HepG2 (cell line): ENCODE measurements around the gene ARFGEF3. TPM values are rescaled to one million over a fixed set of nuclear protein-coding genes. Genes with fewer than 3 reads are reported as not detected.
A peak's percentile ranks its signal among the peaks of the same experiment; 100 is the strongest.

ENCODE experiments used
- ATAC-seq: fragments of 200-7000 bp; cut with Tn5 transposase; 3 replicates; pipeline ENCODE4 v1.9.1; 2020; ENCODE audit warnings: mild to moderate bottlenecking, moderate library complexity
- BruUV-seq: library from RNA; stranded (reverse); fragments of 400-500 nt; replicated peaks from 2 replicates; lab custom pipeline; 2021; lab: Mats Ljungman, UMichigan
- CTCF ChIA-PET: fragments of 300-600 bp; formaldehyde crosslinking; extraction: SDS; loops from one replicate; lab custom pipeline; 2021; ENCODE audit warnings: low total read pairs, inconsistent platforms, low intra/inter-chr PET ratio; lab: Yijun Ruan, JAX
- POLR2A ChIA-PET: fragments of 350-600 bp; sonication (Branson Sonifier 250); formaldehyde crosslinking; loops from one replicate; lab custom pipeline; 2020; ENCODE audit warnings: antibody characterized with exemption, inconsistent platforms; lab: Yijun Ruan, JAX
- DNase-seq: peaks from one replicate; pipeline ENCODE4 v3.0.0-alpha.2; 2015; ENCODE audit warnings: low spot score
- FAIRE-seq: peaks from 3 replicates; lab custom pipeline; 2011; peaks lifted over from hg19 to GRCh38; lab: Jason Lieb, UNC
- H2AFZ ChIP-seq: one replicate; pipeline ENCODE4 v1.6.1; 2011; ENCODE audit warnings: low read length, inconsistent platforms
- H3K27ac ChIP-seq: fragments of 300-600 bp; 3 replicates; pipeline ENCODE4 v1.8.0; 2011; ENCODE audit warnings: mixed run types, mild to moderate bottlenecking, mixed read lengths, low read length, inconsistent platforms; ENCODE audit not compliant: insufficient read depth; ENCODE audit errors: extremely low read length
- H3K27me3 ChIP-seq, 2 experiments: fragments of 200-600 bp in 1 of 2; 2 replicates in 1 of 2; 3 replicates in 1 of 2; pipeline versions ENCODE4 v1.6.0 to v1.8.0; 2011; ENCODE audit warnings: low read length in 2 of 2, mild to moderate bottlenecking in 2 of 2, moderate library complexity in 2 of 2, inconsistent platforms in 1 of 2; ENCODE audit not compliant: insufficient read depth in 2 of 2, control insufficient read depth in 1 of 2
- H3K36me3 ChIP-seq, 2 experiments: fragments of 200-600 bp in 1 of 2; replicated peaks in 1 of 2; 2 replicates in 1 of 2; 3 replicates in 1 of 2; pipeline versions ENCODE4 v1.5.1 to v1.8.0; 2011; ENCODE audit warnings: low read length in 2 of 2, inconsistent platforms in 1 of 2; ENCODE audit not compliant: insufficient read depth in 2 of 2, control insufficient read depth in 1 of 2
- H3K4me1 ChIP-seq: 2 replicates; pipeline ENCODE4 v1.5.1; 2012; ENCODE audit warnings: low read length, inconsistent platforms; ENCODE audit not compliant: insufficient read depth
- H3K4me2 ChIP-seq: 2 replicates; pipeline ENCODE4 v1.6.0; 2011; ENCODE audit warnings: low read depth, low read length, inconsistent platforms
- H3K4me3 ChIP-seq, 3 experiments: fragments of 200-600 bp in 1 of 3; sonication (generic), shearing (Covaris generic) in 1 of 3; replicated peaks in 1 of 3; 2 replicates each; pipeline ENCODE4 v1.5.1; 2011 to 2016; ENCODE audit warnings: low read length in 3 of 3, inconsistent platforms in 2 of 3, low read depth in 2 of 3, mild to moderate bottlenecking in 2 of 3, control low read depth in 1 of 3, mixed read lengths in 1 of 3; ENCODE audit not compliant: insufficient read depth in 1 of 3
- H3K79me2 ChIP-seq: one replicate; pipeline ENCODE4 v1.6.1; 2011; ENCODE audit warnings: low read length, inconsistent platforms; ENCODE audit not compliant: insufficient read depth
- H3K9ac ChIP-seq: 2 replicates; pipeline ENCODE4 v1.6.0; 2011; ENCODE audit warnings: mild to moderate bottlenecking, low read depth, low read length, inconsistent platforms; ENCODE audit not compliant: insufficient read depth
- H3K9me3 ChIP-seq: 2 replicates; pipeline ENCODE4 v1.5.1; 2012; ENCODE audit warnings: mild to moderate bottlenecking, low read length
- H4K20me1 ChIP-seq: 2 replicates; pipeline ENCODE4 v1.6.0; 2011; ENCODE audit warnings: inconsistent platforms, mild to moderate bottlenecking, low read length, moderate library complexity; ENCODE audit not compliant: insufficient read depth
- AGO2 ChIP-seq: fragments of 200-400 bp; formaldehyde crosslinking; optimal IDR thresholded peaks from 2 replicates; pipeline ENCODE3; 2017; ENCODE audit warnings: mild to moderate bottlenecking, low read depth, low read length, moderate library complexity
- ZNF263 ChIP-seq: sonication (generic); formaldehyde crosslinking; IDR thresholded peaks from 2 replicates; pipeline ENCODE4 v1.4.0; 2020; ENCODE audit warnings: missing genetic modification reagents
- WGBS: methylation state at CpG from one replicate; pipeline ENCODE4 v1.1.6; 2017; ENCODE audit warnings: low lambda C conversion rate; 5-methylcytosine and 5-hydroxymethylcytosine counted together
- in situ Hi-C: cut with HindIII; loops from 2 replicates; pipeline ENCODE4 v1.10.0; 2017; ENCODE audit warnings: low pct_unique_long_range_greater_than_20kb; ENCODE audit not compliant: extremely low pct_ligation_motif_present
- intact Hi-C: fragments of 100-400 bp; cut with micrococcal nuclease; formaldehyde crosslinking; loops from one replicate; pipeline ENCODE4 v1.10.0; 2022; ENCODE audit not compliant: unreplicated experiment
- polyA plus RNA-seq, 8 experiments: library from polyadenylated mRNA; depleted of rRNA in 3 of 8; stranded (reverse) in 7 of 8; unstranded in 1 of 8; fragments of >200 nt; fragmentation: Illumina TruSeq in 4 of 8; extraction: Trizol in 4 of 8; gene quantifications; 2 replicates each; pipeline versions ENCODE4 v1.2.1 to v1.2.3, GENCODE V29; 2011 to 2016; ENCODE audit warnings: low read depth in 4 of 8, missing spikeins in 1 of 8, mixed read lengths in 1 of 8; ENCODE audit not compliant: insufficient read depth in 1 of 8
- total RNA-seq, 5 experiments: library from RNA; depleted of rRNA; stranded (reverse); fragments of >200 nt; fragmentation: Illumina TruSeq; extraction: Trizol; gene quantifications; 2 replicates each; pipeline ENCODE4 v1.2.3, GENCODE V29; 2016; ENCODE audit warnings: low read depth in 1 of 5
- TF ChIP-seq, protein P1 (sequence below): conservative IDR thresholded peaks from 2 replicates; pipeline ENCODE4 v1.6.1; 2018; ENCODE audit warnings: missing genetic modification reagents
- TF ChIP-seq, protein P2 (sequence below): IDR thresholded peaks from 2 replicates; pipeline ENCODE4 v1.6.1; 2016; ENCODE audit warnings: low read depth, missing genetic modification reagents, missing compliant biosample characterization

ARFGEF3 gene
- total and polyA plus RNA-seq, 2 of the 13 experiments (the other 11 are each of a cell fraction or from before 2014, with no cell fraction given): 0.60 to 2.6 TPM

DNA sequence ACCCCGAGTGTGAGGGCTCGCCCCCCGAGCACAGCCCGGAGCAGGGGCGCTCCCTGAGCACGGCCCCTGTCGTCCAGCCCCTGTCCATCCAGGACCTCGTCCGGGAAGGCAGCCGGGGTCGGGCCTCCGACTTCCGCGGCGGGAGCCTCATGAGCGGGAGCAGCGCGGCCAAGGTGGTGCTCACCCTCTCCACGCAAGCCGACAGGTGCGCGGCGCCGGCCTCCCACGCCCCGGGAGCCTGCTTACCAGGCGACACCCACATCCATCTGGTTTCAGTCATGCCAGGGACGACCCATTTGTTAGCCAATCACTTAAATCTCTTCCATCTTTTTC is 130.1 kb downstream of the ARFGEF3 start:
- no peak for ATAC-seq
- WGBS: 82% methylated on average over 7 of the region's 28 CpGs
- Histone ChIP-seq H3K27ac (no peak overlapping the region), H3K79me2 (no peaks in the 10 kb centered on the region), H3K27me3 (no peaks in the 10 kb centered on the region), H3K9ac (no peak overlapping the region), H3K4me1 (0 out of 2 replicates have a peak, but pooled peaks cover 5% of the 10 kb centered on the region), H2AFZ (no peak overlapping the region), H3K36me3 (no peaks in the 10 kb centered on the region), H3K4me2 (no peak overlapping the region), H4K20me1 (no peaks in the 10 kb centered on the region), H3K9me3 (no peaks in the 10 kb centered on the region), H3K4me3 (no peak overlapping the region)
- BruUV-seq: no TSS peak
- ChIA-PET CTCF (no interaction called here), POLR2A (no interaction called here)
- intact Hi-C loops (no loop called here), in situ Hi-C loops (loop anchor here (25.0 kb wide), 1 partner anchor 295 kb away; no protein-coding TSS in a partner anchor)
- no peak for DNase-seq
- no peak for FAIRE-seq
- TF ChIP-seq, protein P1, sequence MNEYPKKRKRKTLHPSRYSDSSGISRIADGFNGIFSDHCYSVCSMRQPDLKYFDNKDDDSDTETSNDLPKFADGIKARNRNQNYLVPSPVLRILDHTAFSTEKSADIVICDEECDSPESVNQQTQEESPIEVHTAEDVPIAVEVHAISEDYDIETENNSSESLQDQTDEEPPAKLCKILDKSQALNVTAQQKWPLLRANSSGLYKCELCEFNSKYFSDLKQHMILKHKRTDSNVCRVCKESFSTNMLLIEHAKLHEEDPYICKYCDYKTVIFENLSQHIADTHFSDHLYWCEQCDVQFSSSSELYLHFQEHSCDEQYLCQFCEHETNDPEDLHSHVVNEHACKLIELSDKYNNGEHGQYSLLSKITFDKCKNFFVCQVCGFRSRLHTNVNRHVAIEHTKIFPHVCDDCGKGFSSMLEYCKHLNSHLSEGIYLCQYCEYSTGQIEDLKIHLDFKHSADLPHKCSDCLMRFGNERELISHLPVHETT (CRISPR knock-in tag): no peak
- TF ChIP-seq AGO2: peak; percentile 34

DNA sequence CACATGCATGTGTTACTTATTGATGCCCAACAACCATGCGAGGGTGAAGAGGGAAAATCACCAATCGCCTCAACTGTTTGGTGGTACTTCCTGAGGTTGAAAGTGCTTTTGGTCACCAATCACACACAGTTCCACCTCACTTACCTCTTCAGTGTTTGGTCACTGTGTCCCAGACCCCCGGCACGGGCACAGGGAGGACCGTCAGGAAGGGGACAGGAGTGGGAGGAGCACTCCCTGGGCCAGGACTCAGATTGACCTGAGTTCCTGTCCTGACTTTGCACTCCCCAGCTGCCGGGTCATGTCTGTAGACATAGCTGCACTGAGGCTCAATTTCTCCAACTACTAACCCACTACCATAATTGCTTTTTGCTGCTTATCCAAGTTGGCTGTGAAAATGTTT is 130.7 kb downstream of the ARFGEF3 start:
- DNase-seq (no peak), FAIRE-seq (no peak), ATAC-seq (no peak)
- intact Hi-C loops (no loop called here), in situ Hi-C loops (loop anchor here (25.0 kb wide), 1 partner anchor 295 kb away; no protein-coding TSS in a partner anchor)
- ChIA-PET CTCF (no interaction called here), POLR2A (no interaction called here)
- H3K4me3 ChIP-seq: no peak overlapping the region
- BruUV-seq: no TSS peak
- H3K4me1 ChIP-seq: peaks cover 9% of the 10 kb centered on the region
- no peak overlapping the region for H3K4me2 ChIP-seq
- no peaks in the 10 kb centered on the region for H3K36me3 ChIP-seq
- no peaks in the 10 kb centered on the region for H3K79me2 ChIP-seq
- peak; percentile 88 for TF ChIP-seq ZNF263 (CRISPR knock-in tag)
- TF ChIP-seq, protein P2, sequence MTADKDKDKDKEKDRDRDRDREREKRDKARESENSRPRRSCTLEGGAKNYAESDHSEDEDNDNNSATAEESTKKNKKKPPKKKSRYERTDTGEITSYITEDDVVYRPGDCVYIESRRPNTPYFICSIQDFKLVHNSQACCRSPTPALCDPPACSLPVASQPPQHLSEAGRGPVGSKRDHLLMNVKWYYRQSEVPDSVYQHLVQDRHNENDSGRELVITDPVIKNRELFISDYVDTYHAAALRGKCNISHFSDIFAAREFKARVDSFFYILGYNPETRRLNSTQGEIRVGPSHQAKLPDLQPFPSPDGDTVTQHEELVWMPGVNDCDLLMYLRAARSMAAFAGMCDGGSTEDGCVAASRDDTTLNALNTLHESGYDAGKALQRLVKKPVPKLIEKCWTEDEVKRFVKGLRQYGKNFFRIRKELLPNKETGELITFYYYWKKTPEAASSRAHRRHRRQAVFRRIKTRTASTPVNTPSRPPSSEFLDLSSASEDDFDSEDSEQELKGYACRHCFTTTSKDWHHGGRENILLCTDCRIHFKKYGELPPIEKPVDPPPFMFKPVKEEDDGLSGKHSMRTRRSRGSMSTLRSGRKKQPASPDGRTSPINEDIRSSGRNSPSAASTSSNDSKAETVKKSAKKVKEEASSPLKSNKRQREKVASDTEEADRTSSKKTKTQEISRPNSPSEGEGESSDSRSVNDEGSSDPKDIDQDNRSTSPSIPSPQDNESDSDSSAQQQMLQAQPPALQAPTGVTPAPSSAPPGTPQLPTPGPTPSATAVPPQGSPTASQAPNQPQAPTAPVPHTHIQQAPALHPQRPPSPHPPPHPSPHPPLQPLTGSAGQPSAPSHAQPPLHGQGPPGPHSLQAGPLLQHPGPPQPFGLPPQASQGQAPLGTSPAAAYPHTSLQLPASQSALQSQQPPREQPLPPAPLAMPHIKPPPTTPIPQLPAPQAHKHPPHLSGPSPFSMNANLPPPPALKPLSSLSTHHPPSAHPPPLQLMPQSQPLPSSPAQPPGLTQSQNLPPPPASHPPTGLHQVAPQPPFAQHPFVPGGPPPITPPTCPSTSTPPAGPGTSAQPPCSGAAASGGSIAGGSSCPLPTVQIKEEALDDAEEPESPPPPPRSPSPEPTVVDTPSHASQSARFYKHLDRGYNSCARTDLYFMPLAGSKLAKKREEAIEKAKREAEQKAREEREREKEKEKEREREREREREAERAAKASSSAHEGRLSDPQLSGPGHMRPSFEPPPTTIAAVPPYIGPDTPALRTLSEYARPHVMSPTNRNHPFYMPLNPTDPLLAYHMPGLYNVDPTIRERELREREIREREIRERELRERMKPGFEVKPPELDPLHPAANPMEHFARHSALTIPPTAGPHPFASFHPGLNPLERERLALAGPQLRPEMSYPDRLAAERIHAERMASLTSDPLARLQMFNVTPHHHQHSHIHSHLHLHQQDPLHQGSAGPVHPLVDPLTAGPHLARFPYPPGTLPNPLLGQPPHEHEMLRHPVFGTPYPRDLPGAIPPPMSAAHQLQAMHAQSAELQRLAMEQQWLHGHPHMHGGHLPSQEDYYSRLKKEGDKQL (CRISPR knock-in tag): no peak
- H3K27me3 ChIP-seq: no peaks in the 10 kb centered on the region
- H4K20me1 ChIP-seq: no peaks in the 10 kb centered on the region
- H3K9ac ChIP-seq: no peak overlapping the region
- H3K9me3 ChIP-seq: no peaks in the 10 kb centered on the region
- H2AFZ ChIP-seq: no peak overlapping the region
- 55% methylated on average over 5 of the region's 6 CpGs for WGBS
- H3K27ac ChIP-seq: no peak overlapping the region
